ENCODE data around the gene PPP1R9B. TPM values are rescaled to one million over a fixed set of nuclear protein-coding genes. Genes with fewer than 3 reads are reported as not detected.

PPP1R9B gene
- total and polyA plus RNA-seq, 2 donors (not counting 1 experiment from before 2014, with no cell fraction given) = 80.7 to 220 TPM

DNA sequence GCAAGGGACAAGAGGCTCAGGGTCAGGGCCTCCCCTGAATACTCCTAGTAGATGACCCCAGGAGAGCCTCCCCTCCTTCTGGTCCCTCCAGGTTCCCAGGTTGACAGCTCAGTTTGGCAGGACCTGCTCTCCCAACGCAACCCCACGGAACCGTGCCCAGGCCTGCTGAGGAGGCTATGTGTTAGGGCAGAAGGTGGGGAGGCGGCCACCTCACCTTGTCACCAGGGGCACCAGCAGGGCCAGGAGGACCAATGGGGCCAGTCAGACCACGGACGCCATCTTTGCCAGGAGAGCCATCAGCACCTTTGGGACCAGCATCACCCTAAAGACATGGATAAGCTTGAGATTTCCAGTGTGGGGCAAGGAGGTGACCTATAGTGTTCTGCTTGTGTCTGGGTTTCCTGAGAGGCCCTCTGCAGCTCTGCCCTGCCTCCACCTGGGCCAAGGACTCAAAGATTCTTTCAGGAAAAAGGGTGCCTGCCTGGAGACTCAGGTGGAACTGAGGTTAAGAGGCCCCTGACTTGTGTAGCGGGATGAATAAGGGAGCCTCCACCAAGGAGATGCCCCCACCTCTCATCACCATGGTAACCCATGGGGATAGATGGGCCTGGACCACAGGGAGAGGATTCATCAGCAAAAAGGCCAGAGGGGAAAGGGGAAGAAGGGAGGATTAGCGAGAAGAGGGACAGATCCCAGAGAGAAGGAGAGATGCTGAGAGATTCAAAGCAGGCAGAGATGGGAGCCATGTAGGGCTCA lies 40.3 kb upstream of the PPP1R9B start:
- Histone ChIP-seq H3K4me2 (replicated peaks; ENCODE audit: low read depth, low read length, poor library complexity, severe bottlenecking) (no peak overlapping the region), H3K27ac (ENCODE audit: low read length in 2 of 2) (no peak overlapping the region), H3K4me1 (ENCODE audit: control insufficient read depth in 2 of 2, insufficient read depth in 2 of 2, low read length in 2 of 2) (peaks cover 8 to 17% of the 10 kb centered on the region in 2 donors), H4K20me1 (ENCODE audit: control insufficient read depth, insufficient read depth, low read length, poor library complexity, severe bottlenecking) (no peaks in the 10 kb centered on the region), H3K9me3 (ENCODE audit: control extremely low read depth in 1 of 3, control insufficient read depth in 2 of 3, insufficient read depth in 1 of 3, low read length in 2 of 3) (peaks cover 0 to 5% (median 0%) of the 10 kb centered on the region in 3 donors), H3K36me3 (replicated peaks in 1 of 2; ENCODE audit: control extremely low read depth in 1 of 2, control insufficient read depth in 1 of 2, extremely low read depth in 1 of 2, insufficient read depth in 2 of 2, low read length in 1 of 2) (no peaks in the 10 kb centered on the region), H3K79me2 (ENCODE audit: control insufficient read depth, insufficient read depth, low read length) (no peaks in the 10 kb centered on the region), H2AFZ (ENCODE audit: insufficient read depth, low read depth, low read length, poor library complexity, severe bottlenecking) (no peak overlapping the region), H3K27me3 (replicated peaks in 1 of 4; ENCODE audit: control extremely low read depth in 1 of 4, control insufficient read depth in 3 of 4, insufficient read depth in 4 of 4, low read length in 3 of 4) (no peaks in the 10 kb centered on the region), H3K4me3 (ENCODE audit: control extremely low read depth in 1 of 5, extremely low read depth in 1 of 5, insufficient read depth in 1 of 5, low read depth in 2 of 5, low read length in 4 of 5) (no peak overlapping the region), H3K9ac (ENCODE audit: low read length) (no peak overlapping the region)
- Mint-ChIP-seq H3K4me3 (no peak overlapping the region), H3K9me3 (ENCODE audit: insufficient read depth) (no peaks in the 10 kb centered on the region), H3K4me1 (peaks cover 16% of the 10 kb centered on the region), H3K27me3 (no peaks in the 10 kb centered on the region), H3K27ac (no peak overlapping the region)
- intact Hi-C loops (cut with micrococcal nuclease) = no loop called here
- TF ChIP-seq, protein P1, sequence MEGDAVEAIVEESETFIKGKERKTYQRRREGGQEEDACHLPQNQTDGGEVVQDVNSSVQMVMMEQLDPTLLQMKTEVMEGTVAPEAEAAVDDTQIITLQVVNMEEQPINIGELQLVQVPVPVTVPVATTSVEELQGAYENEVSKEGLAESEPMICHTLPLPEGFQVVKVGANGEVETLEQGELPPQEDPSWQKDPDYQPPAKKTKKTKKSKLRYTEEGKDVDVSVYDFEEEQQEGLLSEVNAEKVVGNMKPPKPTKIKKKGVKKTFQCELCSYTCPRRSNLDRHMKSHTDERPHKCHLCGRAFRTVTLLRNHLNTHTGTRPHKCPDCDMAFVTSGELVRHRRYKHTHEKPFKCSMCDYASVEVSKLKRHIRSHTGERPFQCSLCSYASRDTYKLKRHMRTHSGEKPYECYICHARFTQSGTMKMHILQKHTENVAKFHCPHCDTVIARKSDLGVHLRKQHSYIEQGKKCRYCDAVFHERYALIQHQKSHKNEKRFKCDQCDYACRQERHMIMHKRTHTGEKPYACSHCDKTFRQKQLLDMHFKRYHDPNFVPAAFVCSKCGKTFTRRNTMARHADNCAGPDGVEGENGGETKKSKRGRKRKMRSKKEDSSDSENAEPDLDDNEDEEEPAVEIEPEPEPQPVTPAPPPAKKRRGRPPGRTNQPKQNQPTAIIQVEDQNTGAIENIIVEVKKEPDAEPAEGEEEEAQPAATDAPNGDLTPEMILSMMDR (IDR thresholded peaks at IDR 0.05) = no peak
- TF ChIP-seq EZH2 (IDR thresholded peaks at IDR 0.05; ENCODE audit: borderline replicate concordance, insufficient read depth, low read depth, low read length, poor library complexity, severe bottlenecking) = no peak
- ChIA-PET POLR2A (no interaction called here), CTCF (interaction anchor here (1.3 to 1.9 kb wide), 3 partner anchors 9 to 17 kb away, joined by 3 to 4 read pairs (median 4); no protein-coding TSS in a partner anchor)
- 98% methylated on average over 7 of the region's 8 CpGs for WGBS (ENCODE audit: insufficient coverage)
- ATAC-seq (ENCODE audit: low read depth) = no peak
- DNase-seq = no peak

DNA sequence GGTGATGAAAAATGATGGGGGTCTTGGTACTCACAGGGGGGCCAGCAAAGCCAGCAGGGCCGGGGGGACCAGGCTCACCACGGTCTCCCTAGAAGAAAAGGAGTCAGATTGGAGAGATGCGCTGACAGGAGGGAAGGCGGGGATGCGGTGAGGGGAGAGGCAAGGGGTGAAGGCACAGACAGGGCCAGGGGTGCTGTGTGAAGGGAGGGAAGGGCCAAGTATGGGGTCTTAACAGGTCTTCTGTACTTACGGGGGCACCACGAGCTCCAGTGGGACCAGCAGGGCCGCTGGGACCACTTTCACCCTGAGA lies 39.8 kb upstream of the PPP1R9B start:
- Histone ChIP-seq H3K36me3 (replicated peaks in 1 of 2; ENCODE audit: control extremely low read depth in 1 of 2, control insufficient read depth in 1 of 2, extremely low read depth in 1 of 2, insufficient read depth in 2 of 2, low read length in 1 of 2) (no peaks in the 10 kb centered on the region), H3K79me2 (ENCODE audit: control insufficient read depth, insufficient read depth, low read length) (no peaks in the 10 kb centered on the region), H3K4me2 (replicated peaks; ENCODE audit: low read depth, low read length, poor library complexity, severe bottlenecking) (no peak overlapping the region), H2AFZ (ENCODE audit: insufficient read depth, low read depth, low read length, poor library complexity, severe bottlenecking) (no peak overlapping the region), H4K20me1 (ENCODE audit: control insufficient read depth, insufficient read depth, low read length, poor library complexity, severe bottlenecking) (no peaks in the 10 kb centered on the region), H3K9me3 (ENCODE audit: control extremely low read depth in 1 of 3, control insufficient read depth in 2 of 3, insufficient read depth in 1 of 3, low read length in 2 of 3) (peaks cover 0 to 5% (median 0%) of the 10 kb centered on the region in 3 donors), H3K9ac (ENCODE audit: low read length) (no peak overlapping the region), H3K4me3 (ENCODE audit: control extremely low read depth in 1 of 5, extremely low read depth in 1 of 5, insufficient read depth in 1 of 5, low read depth in 2 of 5, low read length in 4 of 5) (no peak overlapping the region), H3K27ac (ENCODE audit: low read length in 2 of 2) (no peak overlapping the region), H3K27me3 (replicated peaks in 1 of 4; ENCODE audit: control extremely low read depth in 1 of 4, control insufficient read depth in 3 of 4, insufficient read depth in 4 of 4, low read length in 3 of 4) (no peaks in the 10 kb centered on the region), H3K4me1 (ENCODE audit: control insufficient read depth in 2 of 2, insufficient read depth in 2 of 2, low read length in 2 of 2) (peaks cover 13 to 22% of the 10 kb centered on the region in 2 donors)
- H3K4me3 Mint-ChIP-seq = no peak overlapping the region
- CTCF ChIA-PET = interaction anchor here (1.3 to 1.9 kb wide), 3 partner anchors 10 to 16 kb away, joined by 3 to 4 read pairs (median 4); no protein-coding TSS in a partner anchor
- H3K27me3 Mint-ChIP-seq = no peaks in the 10 kb centered on the region
- WGBS (ENCODE audit: insufficient coverage) = 98% methylated on average over 4 of the region's 8 CpGs
- DNase-seq = no peak
- intact Hi-C loops (cut with micrococcal nuclease) = no loop called here
- ATAC-seq (ENCODE audit: low read depth) = no peak
- peaks cover 21% of the 10 kb centered on the region for H3K4me1 Mint-ChIP-seq
- H3K27ac Mint-ChIP-seq = no peak overlapping the region
- POLR2A ChIA-PET = no interaction called here
- H3K9me3 Mint-ChIP-seq (ENCODE audit: insufficient read depth) = no peaks in the 10 kb centered on the region
- no peak for TF ChIP-seq EZH2 (IDR thresholded peaks at IDR 0.05; ENCODE audit: borderline replicate concordance, insufficient read depth, low read depth, low read length, poor library complexity, severe bottlenecking)
- TF ChIP-seq, protein P1 (IDR thresholded peaks at IDR 0.05) = no peak
